PC-3 (cell line): ENCODE data around the gene LMO3. TPM values are rescaled to one million over a fixed set of nuclear protein-coding genes. Genes with fewer than 3 reads are reported as not detected.

Experiments used
- ATAC-seq: fragments of 200-7000 bp; cut with Tn5 transposase; 2 replicates; pipeline ENCODE4 v1.9.1; 2020; ENCODE audit warnings: mild to moderate bottlenecking, moderate library complexity
- BruUV-seq: library from RNA; stranded (reverse); fragments of 400-500 nt; replicated peaks from 2 replicates; lab custom pipeline; 2021; lab: Mats Ljungman, UMichigan
- CTCF ChIA-PET: fragments of 300-600 bp; sonication (Branson Sonifier 250); formaldehyde crosslinking; loops from one replicate; lab custom pipeline; 2022; ENCODE audit warnings: antibody characterized with exemption; lab: Charles Lee
- POLR2A ChIA-PET: fragments of 300-600 bp; sonication (Branson Sonifier 250); formaldehyde crosslinking; loops from one replicate; lab custom pipeline; 2022; ENCODE audit warnings: antibody characterized with exemption; ENCODE audit not compliant: unreplicated experiment; lab: Charles Lee
- DNase-seq: peaks from one replicate; pipeline ENCODE4 v3.0.0-alpha.2; 2015
- H2AFZ ChIP-seq: fragments of 300-600 bp; sonication (generic); 2 replicates; pipeline ENCODE4 v1.6.0; 2016; ENCODE audit warnings: antibody characterized with exemption, low read length
- H3F3A ChIP-seq: fragments of 300-600 bp; sonication (generic); one replicate; pipeline ENCODE4 v1.6.0; 2017; ENCODE audit warnings: antibody characterized with exemption, low read length, control low read depth, mild to moderate bottlenecking; ENCODE audit not compliant: unreplicated experiment
- H3K27ac ChIP-seq: fragments of 300-600 bp; sonication (generic); 2 replicates; pipeline ENCODE4 v1.5.1; 2016; ENCODE audit warnings: mild to moderate bottlenecking, low read length
- H3K27me3 ChIP-seq: fragments of 300-600 bp; sonication (generic); 2 replicates; pipeline ENCODE4 v1.6.1; 2016; ENCODE audit warnings: low read length, mixed read lengths
- H3K36me3 ChIP-seq: fragments of 300-600 bp; sonication (generic); 2 replicates; pipeline ENCODE4 v1.6.1; 2016; ENCODE audit warnings: low read depth, mixed run types, low read length, mixed read lengths
- H3K4me1 ChIP-seq: fragments of 300-600 bp; sonication (generic); 2 replicates; pipeline ENCODE4 v1.5.1; 2016; ENCODE audit warnings: low read length; ENCODE audit not compliant: insufficient read depth
- H3K4me2 ChIP-seq: fragments of 300-600 bp; sonication (generic); 2 replicates; pipeline ENCODE4 v1.6.0; 2016; ENCODE audit warnings: low read length
- H3K4me3 ChIP-seq: fragments of 300-600 bp; sonication (generic); 2 replicates; pipeline ENCODE4 v1.5.1; 2016; ENCODE audit warnings: mild to moderate bottlenecking, low read length, mixed read lengths
- H3K79me2 ChIP-seq: fragments of 300-600 bp; sonication (generic); 2 replicates; pipeline ENCODE4 v1.6.1; 2017; ENCODE audit warnings: low read length, mixed read lengths
- H3K9ac ChIP-seq: fragments of 300-600 bp; sonication (generic); 2 replicates; pipeline ENCODE4 v1.6.0; 2016; ENCODE audit warnings: mild to moderate bottlenecking, low read length
- H3K9me2 ChIP-seq: fragments of 300-600 bp; sonication (generic); replicated peaks from 2 replicates; pipeline ENCODE4 v1.6.1; 2016; ENCODE audit warnings: mixed run types, low read length, mixed read lengths
- H3K9me3 ChIP-seq: fragments of 300-600 bp; sonication (generic); 2 replicates; pipeline ENCODE4 v1.6.1; 2016; ENCODE audit warnings: low read length, mixed read lengths
- H4K20me1 ChIP-seq: fragments of 300-600 bp; sonication (generic); 2 replicates; pipeline ENCODE4 v1.6.1; 2016; ENCODE audit warnings: low read length, mixed read lengths
- EZH2 ChIP-seq: fragments of 300-600 bp; sonication (generic); IDR thresholded peaks from one replicate; pipeline ENCODE4 v1.6.1; 2017; ENCODE audit warnings: antibody characterized with exemption, mild to moderate bottlenecking, low read length; ENCODE audit not compliant: unreplicated experiment
- EZH2phosphoT487 ChIP-seq: fragments of 300-600 bp; sonication (generic); IDR thresholded peaks from 2 replicates; pipeline ENCODE4 v1.6.1; 2018; ENCODE audit warnings: mild to moderate bottlenecking, antibody characterized with exemption, low read length, borderline replicate concordance
- intact Hi-C: fragments of 100-400 bp; cut with micrococcal nuclease; formaldehyde crosslinking; loops from 2 replicates; pipeline ENCODE4 v1.9.0; 2023
- total RNA-seq: library from RNA; depleted of rRNA; stranded (reverse); fragments of >200 nt; gene quantifications from 2 replicates; pipeline ENCODE4 v1.2.3, GENCODE V29; 2014
- TF ChIP-seq, protein P1 (sequence below): fragments of 300-600 bp; sonication (generic); conservative IDR thresholded peaks from 2 replicates; pipeline ENCODE4 v1.5.1; 2017; ENCODE audit warnings: antibody characterized with exemption, low read depth, mild to moderate bottlenecking, low read length

Gene LMO3
- total RNA-seq, 1 experiment from 2014 or later, result 2.3 TPM

DNA sequence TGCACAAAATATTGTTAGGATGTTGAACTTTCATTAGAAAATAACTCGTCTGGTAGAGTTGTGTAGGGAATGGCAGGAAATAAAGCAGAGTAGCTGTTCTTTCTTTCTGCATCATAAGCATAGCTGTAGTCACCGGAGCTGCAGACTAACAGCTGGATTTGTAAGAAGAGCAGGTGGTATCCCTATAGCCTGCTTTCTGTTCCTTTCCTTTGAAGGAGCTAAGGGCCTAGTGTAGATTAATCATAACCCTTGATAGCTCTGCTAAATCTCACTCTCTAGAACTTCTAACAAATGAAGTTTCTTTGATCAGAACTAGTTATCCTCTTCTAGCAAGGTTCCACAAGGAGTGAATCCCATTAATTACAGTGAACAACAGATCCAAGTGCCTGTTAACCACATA is 3.5 kb downstream of the LMO3 start:
- Histone ChIP-seq H3K4me1 (no peaks in the 10 kb centered on the region), H3K9me3 (no peaks in the 10 kb centered on the region), H3K27me3 (no peaks in the 10 kb centered on the region), H3K36me3 (no peaks in the 10 kb centered on the region), H3F3A (no peaks in the 10 kb centered on the region), H3K27ac (no peak overlapping the region), H3K4me2 (no peak overlapping the region), H4K20me1 (no peaks in the 10 kb centered on the region), H3K9ac (no peak overlapping the region), H3K4me3 (no peak overlapping the region), H3K9me2 (no peaks in the 10 kb centered on the region), H2AFZ (no peak overlapping the region), H3K79me2 (no peaks in the 10 kb centered on the region)
- TF ChIP-seq EZH2 (no peak), EZH2phosphoT487 (no peak)
- TF ChIP-seq, protein P1, sequence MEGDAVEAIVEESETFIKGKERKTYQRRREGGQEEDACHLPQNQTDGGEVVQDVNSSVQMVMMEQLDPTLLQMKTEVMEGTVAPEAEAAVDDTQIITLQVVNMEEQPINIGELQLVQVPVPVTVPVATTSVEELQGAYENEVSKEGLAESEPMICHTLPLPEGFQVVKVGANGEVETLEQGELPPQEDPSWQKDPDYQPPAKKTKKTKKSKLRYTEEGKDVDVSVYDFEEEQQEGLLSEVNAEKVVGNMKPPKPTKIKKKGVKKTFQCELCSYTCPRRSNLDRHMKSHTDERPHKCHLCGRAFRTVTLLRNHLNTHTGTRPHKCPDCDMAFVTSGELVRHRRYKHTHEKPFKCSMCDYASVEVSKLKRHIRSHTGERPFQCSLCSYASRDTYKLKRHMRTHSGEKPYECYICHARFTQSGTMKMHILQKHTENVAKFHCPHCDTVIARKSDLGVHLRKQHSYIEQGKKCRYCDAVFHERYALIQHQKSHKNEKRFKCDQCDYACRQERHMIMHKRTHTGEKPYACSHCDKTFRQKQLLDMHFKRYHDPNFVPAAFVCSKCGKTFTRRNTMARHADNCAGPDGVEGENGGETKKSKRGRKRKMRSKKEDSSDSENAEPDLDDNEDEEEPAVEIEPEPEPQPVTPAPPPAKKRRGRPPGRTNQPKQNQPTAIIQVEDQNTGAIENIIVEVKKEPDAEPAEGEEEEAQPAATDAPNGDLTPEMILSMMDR, result no peak
- POLR2A ChIA-PET, result no interaction called here
- BruUV-seq, result no TSS peak
- ATAC-seq (no peak), DNase-seq (no peak)
- CTCF ChIA-PET, result no interaction called here
- intact Hi-C loops, result no loop called here

DNA sequence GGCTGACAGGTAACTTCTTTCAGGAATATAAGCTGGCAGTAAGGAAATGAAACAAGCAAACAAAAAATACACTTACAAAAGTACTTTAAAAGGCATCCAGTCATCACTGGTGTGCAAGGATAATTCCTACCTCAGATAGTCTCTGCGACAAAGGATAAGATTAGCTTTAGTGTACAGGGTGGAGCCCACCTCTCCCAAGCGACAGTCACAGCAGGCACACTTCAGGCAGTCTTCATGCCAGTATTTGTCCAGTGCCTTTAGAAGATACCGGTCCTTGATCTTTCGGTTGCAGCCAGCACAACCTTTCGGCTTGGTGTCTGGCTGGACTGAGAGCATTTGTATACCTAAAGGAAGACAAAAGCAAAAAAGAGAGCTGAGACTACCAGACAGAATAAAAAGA is 5.4 kb downstream of the LMO3 start:
- ATAC-seq (no peak), DNase-seq (no peak)
- Histone ChIP-seq H3K79me2 (no peaks in the 10 kb centered on the region), H4K20me1 (no peaks in the 10 kb centered on the region), H3K9me2 (no peaks in the 10 kb centered on the region), H3K4me2 (no peak overlapping the region), H3F3A (no peaks in the 10 kb centered on the region), H3K9ac (no peak overlapping the region), H3K27ac (no peak overlapping the region), H3K36me3 (no peaks in the 10 kb centered on the region), H3K4me3 (no peak overlapping the region), H3K27me3 (no peaks in the 10 kb centered on the region), H3K9me3 (no peaks in the 10 kb centered on the region), H3K4me1 (no peaks in the 10 kb centered on the region), H2AFZ (no peak overlapping the region)
- ChIA-PET CTCF (no interaction called here), POLR2A (no interaction called here)
- intact Hi-C loops, result no loop called here
- no TSS peak for BruUV-seq
- TF ChIP-seq EZH2 (no peak), EZH2phosphoT487 (no peak)
- TF ChIP-seq, protein P1, result no peak

DNA sequence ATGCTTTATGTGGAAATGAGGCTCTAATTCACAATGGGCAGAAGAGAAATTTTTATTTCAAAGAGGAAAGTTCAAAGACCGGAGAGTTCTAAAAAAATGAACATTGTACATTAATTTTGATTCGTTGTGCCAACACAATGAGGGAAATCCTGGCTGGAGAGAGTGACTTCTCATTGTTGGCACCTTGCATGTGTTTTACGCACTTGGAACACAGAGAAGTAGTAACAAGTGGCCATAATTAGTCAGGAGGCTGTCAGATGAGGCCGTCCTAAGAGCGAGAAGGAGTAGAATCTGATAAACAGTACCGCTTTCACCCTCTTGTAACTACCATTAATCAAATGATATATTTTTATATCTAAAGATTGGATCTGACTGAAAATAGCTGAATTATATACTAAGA is 6.9 kb downstream of the LMO3 start:
- Histone ChIP-seq H2AFZ (no peak overlapping the region), H3K36me3 (no peaks in the 10 kb centered on the region), H3K4me1 (no peaks in the 10 kb centered on the region), H3K79me2 (no peaks in the 10 kb centered on the region), H3K27me3 (no peaks in the 10 kb centered on the region), H3K9me2 (no peaks in the 10 kb centered on the region), H3F3A (no peaks in the 10 kb centered on the region), H3K4me3 (no peak overlapping the region), H3K4me2 (no peak overlapping the region), H4K20me1 (no peaks in the 10 kb centered on the region), H3K9ac (no peak overlapping the region), H3K27ac (no peak overlapping the region), H3K9me3 (no peaks in the 10 kb centered on the region)
- ChIA-PET CTCF (no interaction called here), POLR2A (interaction anchor here (0.5 kb wide), 1 partner anchor 142 kb away, joined by 10 read pairs; no protein-coding TSS in a partner anchor)
- intact Hi-C loops, result no loop called here
- BruUV-seq, result no TSS peak
- ATAC-seq (no peak), DNase-seq (no peak)
- TF ChIP-seq EZH2phosphoT487, result no peak
- TF ChIP-seq, protein P1, result no peak
- TF ChIP-seq EZH2, result no peak
